Endothelial cell of umbilical vein (primary cell): ENCODE results near the gene TBC1D5. TPM values are rescaled to one million over a fixed set of nuclear protein-coding genes. Genes with fewer than 3 reads are reported as not detected.

Source experiments
- BruUV-seq: library from RNA; stranded (reverse); fragments of 400-500 nt; replicated peaks from 2 replicates; lab custom pipeline; 2021; lab: Mats Ljungman, UMichigan
- CTCF ChIA-PET: fragments of 300-600, 350-600 bp; sonication (Branson Sonifier 250); formaldehyde crosslinking; loops from one replicate; lab custom pipeline; 2021; ENCODE audit warnings: antibody characterized with exemption, inconsistent platforms; lab: Charles Lee
- POLR2A ChIA-PET: fragments of 300-600, 350-600 bp; sonication (Branson Sonifier 250); formaldehyde crosslinking; loops from one replicate; lab custom pipeline; 2021; ENCODE audit warnings: antibody characterized with exemption, inconsistent platforms; lab: Charles Lee
- DNase-seq: peaks from one replicate; pipeline ENCODE4 v3.0.0-alpha.2; 2011; ENCODE audit warnings: low read depth, low spot score
- FAIRE-seq: peaks from 2 replicates; lab custom pipeline; 2011; peaks lifted over from hg19 to GRCh38; lab: Jason Lieb, UNC
- H2AFZ ChIP-seq: 2 replicates; pipeline ENCODE4 v1.6.0; 2012; ENCODE audit warnings: low read depth, low read length, control low read depth, inconsistent platforms
- H3K27ac ChIP-seq: 2 replicates; pipeline ENCODE4 v1.5.1; 2011; ENCODE audit warnings: low read depth, mild to moderate bottlenecking, control low read depth, low read length, moderate library complexity; ENCODE audit not compliant: insufficient read depth
- H3K27me3 ChIP-seq, 2 experiments: 2 replicates each; pipeline versions ENCODE4 v1.6.0 to v1.6.1; 2011; ENCODE audit warnings: low read length in 2 of 2, mixed read lengths in 1 of 2; ENCODE audit not compliant: control insufficient read depth in 2 of 2, insufficient read depth in 2 of 2
- H3K36me3 ChIP-seq, 2 experiments: 2 replicates in 1 of 2; 3 replicates in 1 of 2; pipeline ENCODE4 v1.5.1; 2011; ENCODE audit warnings: low read length in 2 of 2, mild to moderate bottlenecking in 1 of 2, moderate library complexity in 1 of 2; ENCODE audit not compliant: control insufficient read depth in 2 of 2, insufficient read depth in 2 of 2; ENCODE audit errors: extremely low read depth in 1 of 2
- H3K4me1 ChIP-seq: 3 replicates; pipeline ENCODE4 v1.5.1; 2011; ENCODE audit warnings: mild to moderate bottlenecking, low read length; ENCODE audit not compliant: control insufficient read depth, insufficient read depth; ENCODE audit errors: extremely low read depth
- H3K4me2 ChIP-seq: 2 replicates; pipeline ENCODE4 v1.6.1; 2011; ENCODE audit warnings: low read length, control low read depth, mixed read lengths; ENCODE audit not compliant: insufficient read depth
- H3K4me3 ChIP-seq, 3 experiments: fragments of 200-600 bp in 1 of 3; sonication (generic), shearing (Covaris generic) in 1 of 3; replicated peaks in 1 of 3; 2 replicates each; pipeline ENCODE4 v1.5.1; 2011 to 2016; ENCODE audit warnings: control low read depth in 3 of 3, low read length in 3 of 3, mild to moderate bottlenecking in 2 of 3, inconsistent platforms in 1 of 3, low read depth in 1 of 3, moderate library complexity in 1 of 3; ENCODE audit not compliant: insufficient read depth in 1 of 3
- H3K79me2 ChIP-seq: 2 replicates; pipeline ENCODE4 v1.6.0; 2012; ENCODE audit warnings: low read length, inconsistent platforms; ENCODE audit not compliant: control insufficient read depth, insufficient read depth
- H3K9ac ChIP-seq: replicated peaks from 2 replicates; pipeline ENCODE3; 2011; ENCODE audit warnings: low read length, control low read depth; ENCODE audit not compliant: insufficient read depth; ENCODE audit errors: extremely low read depth
- H3K9me1 ChIP-seq: replicated peaks from 3 replicates; pipeline ENCODE4 v1.6.0; 2011; ENCODE audit warnings: mild to moderate bottlenecking, low read length; ENCODE audit not compliant: control insufficient read depth, insufficient read depth; ENCODE audit errors: extremely low read depth
- H3K9me3 ChIP-seq: replicated peaks from 2 replicates; pipeline ENCODE4 v1.5.1; 2012; ENCODE audit warnings: low read length, inconsistent platforms; ENCODE audit not compliant: control insufficient read depth, insufficient read depth
- H4K20me1 ChIP-seq: replicated peaks from 2 replicates; pipeline ENCODE3; 2011; ENCODE audit warnings: mild to moderate bottlenecking, low read length; ENCODE audit not compliant: control insufficient read depth, insufficient read depth; ENCODE audit errors: extremely low read depth
- EZH2 ChIP-seq: IDR thresholded peaks from 2 replicates; pipeline ENCODE4 v1.6.1; 2012; ENCODE audit warnings: borderline replicate concordance, low read depth, mild to moderate bottlenecking, moderate library complexity, low read length, inconsistent platforms; ENCODE audit not compliant: severe bottlenecking
- FOS ChIP-seq: IDR thresholded peaks from 2 replicates; pipeline ENCODE4 v1.6.1; 2011; ENCODE audit warnings: mild to moderate bottlenecking, low read length, moderate library complexity, borderline replicate concordance; ENCODE audit not compliant: insufficient read depth
- GATA2 ChIP-seq: IDR thresholded peaks from 2 replicates; pipeline ENCODE4 v1.7.0; 2011; ENCODE audit warnings: low read depth, mild to moderate bottlenecking, moderate library complexity, mixed read lengths, low read length; ENCODE audit not compliant: insufficient read length, insufficient read depth
- JUN ChIP-seq: IDR thresholded peaks from 2 replicates; pipeline ENCODE4 v1.6.1; 2011; ENCODE audit warnings: borderline replicate concordance, low read depth; ENCODE audit not compliant: insufficient read length, insufficient read depth
- POLR2A ChIP-seq: IDR thresholded peaks from 2 replicates; pipeline ENCODE4 v1.6.1; 2012; ENCODE audit warnings: low read depth, mild to moderate bottlenecking, control low read depth, low read length
- POLR2AphosphoS5 ChIP-seq: IDR thresholded peaks from 2 replicates; pipeline ENCODE4 v1.6.1; 2012; ENCODE audit warnings: low read depth, mild to moderate bottlenecking, control low read depth, low read length, moderate library complexity; ENCODE audit not compliant: insufficient read depth
- dilution Hi-C: fragments of 300-500 bp; cut with MboI; formaldehyde crosslinking; loops from one replicate; pipeline ENCODE4 v1.15.0; 2019; ENCODE audit warnings: low sequenced_read_pairs; ENCODE audit not compliant: extremely low pct_ligation_motif_present
- intact Hi-C: fragments of 100-400 bp; cut with micrococcal nuclease; formaldehyde crosslinking; loops from one replicate; pipeline ENCODE4 v1.10.0; 2022
- polyA plus RNA-seq, 4 experiments: library from polyadenylated mRNA; depleted of rRNA in 3 of 4; stranded (reverse) in 3 of 4; unstranded in 1 of 4; fragments of >200 nt; gene quantifications; 2 replicates each; pipeline versions ENCODE4 v1.2.1 to v1.2.3, GENCODE V29; 2011 to 2012; ENCODE audit warnings: missing spikeins in 1 of 4
- total RNA-seq: library from RNA; stranded (reverse); gene quantifications from 2 replicates; pipeline ENCODE4 v1.2.3, GENCODE V29; 2021

The TBC1D5 gene
- total and polyA plus RNA-seq, 2 donors (not counting 3 experiments of a cell fraction or from before 2014, with no cell fraction given) = 17.5 to 44.7 TPM

DNA sequence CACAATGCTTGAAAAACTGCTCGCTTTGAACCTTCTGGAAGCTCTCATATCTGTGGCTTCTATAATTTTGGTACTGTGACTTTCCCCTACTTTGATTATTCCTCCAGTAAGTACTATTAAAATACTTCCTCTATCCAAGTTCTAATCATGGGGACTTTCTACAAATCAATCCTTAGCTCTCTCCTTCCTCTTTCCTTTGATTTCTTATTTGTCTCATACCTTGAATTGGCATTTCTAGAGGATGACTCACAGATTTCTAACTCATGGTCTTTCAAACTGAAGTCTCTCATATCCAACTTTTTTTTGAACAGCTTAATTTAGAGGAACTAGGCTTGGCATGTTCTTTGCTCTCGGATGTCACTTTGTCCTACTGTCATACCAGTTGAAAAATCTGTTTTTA lies 241.8 kb downstream of the TBC1D5 start:
- Histone ChIP-seq H3K4me3 (no peak overlapping the region), H3K4me1 (peaks cover 11% of the 10 kb centered on the region), H3K79me2 (no peaks in the 10 kb centered on the region), H3K27me3 (no peaks in the 10 kb centered on the region), H3K36me3 (no peaks in the 10 kb centered on the region), H3K4me2 (no peak overlapping the region), H4K20me1 (no peaks in the 10 kb centered on the region), H3K9me1 (no peaks in the 10 kb centered on the region), H3K9me3 (no peaks in the 10 kb centered on the region), H3K9ac (no peak overlapping the region), H3K27ac (no peak overlapping the region), H2AFZ (no peak overlapping the region)
- no peak for TF ChIP-seq GATA2
- no peak for TF ChIP-seq POLR2A
- TF ChIP-seq JUN = peak; percentile 24
- peak; percentile 43 for TF ChIP-seq FOS
- TF ChIP-seq EZH2 = no peak
- DNase-seq (peak; percentile 19), FAIRE-seq (no peak)
- intact Hi-C loops (no loop called here), dilution Hi-C loops (no loop called here)
- ChIA-PET POLR2A (no interaction called here), CTCF (interaction anchor here (0.7 to 2.0 kb wide), 3 partner anchors 9 to 27 kb away, joined by 3 to 9 read pairs (median 3); no protein-coding TSS in a partner anchor)
- BruUV-seq = no TSS peak

DNA sequence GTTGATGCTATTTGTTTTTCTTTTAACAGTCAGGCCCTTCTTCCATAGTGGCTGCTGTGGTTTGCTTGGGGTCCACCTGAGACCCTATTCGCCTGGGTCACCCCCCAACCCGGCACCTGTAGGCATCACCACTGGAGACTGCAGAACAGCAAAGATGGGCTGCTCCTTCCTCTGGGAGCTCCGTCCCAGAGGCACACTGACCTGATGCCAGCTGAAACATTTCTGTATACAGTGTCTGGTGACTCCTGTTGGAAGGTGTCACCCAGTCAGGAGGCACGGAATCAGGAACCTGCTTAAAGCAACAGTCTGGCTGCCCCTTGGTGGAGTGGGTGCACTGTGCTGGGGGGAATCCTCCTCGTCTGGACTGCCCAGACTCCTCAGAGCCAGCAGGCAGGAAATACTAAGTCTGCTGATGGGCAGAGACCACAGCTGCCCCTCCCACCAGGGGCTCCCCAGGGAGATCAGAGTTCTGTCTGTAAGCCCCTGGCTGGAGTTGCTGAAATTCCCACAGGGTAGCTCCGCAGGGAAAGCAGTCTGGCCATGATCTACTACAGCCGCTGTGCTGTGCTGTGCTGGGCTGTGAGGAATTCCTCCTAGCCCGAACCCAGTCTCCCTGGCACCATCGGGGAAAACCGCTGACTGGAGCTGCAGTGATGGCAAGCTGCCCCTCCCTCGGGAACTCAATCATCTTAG lies 248.2 kb downstream of the TBC1D5 start:
- Histone ChIP-seq H3K79me2 (no peaks in the 10 kb centered on the region), H3K4me3 (no peak overlapping the region), H2AFZ (no peak overlapping the region), H3K9me1 (no peaks in the 10 kb centered on the region), H3K9ac (no peak overlapping the region), H3K27ac (no peak overlapping the region), H3K36me3 (no peaks in the 10 kb centered on the region), H3K27me3 (no peaks in the 10 kb centered on the region), H3K4me1 (no peaks in the 10 kb centered on the region), H4K20me1 (no peaks in the 10 kb centered on the region), H3K9me3 (no peaks in the 10 kb centered on the region), H3K4me2 (no peak overlapping the region)
- dilution Hi-C loops (no loop called here), intact Hi-C loops (no loop called here)
- FAIRE-seq (no peak), DNase-seq (no peak)
- no peak for TF ChIP-seq POLR2AphosphoS5
- TF ChIP-seq POLR2A = no peak
- no peak for TF ChIP-seq JUN
- ChIA-PET CTCF (no interaction called here), POLR2A (no interaction called here)
- no TSS peak for BruUV-seq
